ENCODE measurements around the gene CORIN. TPM values are rescaled to one million over a fixed set of nuclear protein-coding genes. Genes with fewer than 3 reads are reported as not detected.

Gene CORIN
- polyA plus RNA-seq, 3 donors: 0.01 TPM; not detected in 2

DNA sequence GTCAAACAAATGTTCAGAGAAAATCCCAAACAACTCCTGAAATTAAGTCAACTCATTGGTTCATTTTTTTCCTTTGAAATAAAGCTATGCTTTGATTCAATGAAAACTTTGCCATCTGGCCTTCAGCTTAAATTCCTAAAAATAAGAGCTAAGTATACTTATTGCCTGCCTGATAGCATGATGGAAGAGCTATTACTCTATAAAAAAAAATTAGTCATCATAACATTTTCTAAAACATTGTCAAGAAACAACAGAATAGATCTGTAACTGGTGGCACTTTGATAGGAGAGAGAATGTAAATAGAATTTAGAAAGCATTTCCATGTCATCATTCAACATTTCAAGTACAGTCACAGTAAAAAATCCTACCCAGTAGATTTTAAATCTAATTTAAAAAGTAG is 136.6 kb downstream of the CORIN start:
- Histone ChIP-seq H3K4me1 (ENCODE audit: control insufficient read depth in 1 of 2, insufficient read depth in 2 of 2, low read length in 2 of 2) (no peaks in the 10 kb centered on the region), H3K79me2 (ENCODE audit: insufficient read depth, low read length) (no peaks in the 10 kb centered on the region), H3K27ac (ENCODE audit: low read depth in 1 of 2, low read length in 2 of 2) (no peak overlapping the region), H3K36me3 (replicated peaks in 1 of 2; ENCODE audit: control insufficient read depth in 1 of 2, insufficient read depth in 2 of 2, low read length in 2 of 2) (no peaks in the 10 kb centered on the region), H2AFZ (ENCODE audit: insufficient read depth, low read depth, low read length, poor library complexity, severe bottlenecking) (no peak overlapping the region), H3K4me3 (replicated peaks in 1 of 3; ENCODE audit: low read depth in 2 of 3, low read length in 3 of 3) (no peak overlapping the region), H3K9me3 (replicated peaks in 1 of 2; ENCODE audit: control insufficient read depth in 1 of 2, insufficient read depth in 1 of 2, low read length in 2 of 2) (no peaks in the 10 kb centered on the region), H3K9ac (ENCODE audit: insufficient read depth, low read length, poor library complexity, severe bottlenecking) (no peak overlapping the region), H3K27me3 (ENCODE audit: control insufficient read depth in 2 of 2, insufficient read depth in 2 of 2, low read length in 2 of 2) (peaks cover 2 to 3% of the 10 kb centered on the region in 2 donors), H4K20me1 (ENCODE audit: insufficient read depth, low read length) (no peaks in the 10 kb centered on the region), H3K4me2 (replicated peaks; ENCODE audit: extremely low read depth, low read length, poor library complexity, severe bottlenecking) (no peak overlapping the region)
- H3K4me1 Mint-ChIP-seq: peaks cover 7% of the 10 kb centered on the region
- H3K4me3 Mint-ChIP-seq: no peak overlapping the region
- peaks cover 0 to 2% (median 0%) of the 10 kb centered on the region in 7 donors for H3K9me3 Mint-ChIP-seq
- no peak overlapping the region for H3K27ac Mint-ChIP-seq
- intact Hi-C loops (cut with micrococcal nuclease): no loop called here
- no peak for DNase-seq
- no peaks in the 10 kb centered on the region for H3K36me3 Mint-ChIP-seq
- H3K27me3 Mint-ChIP-seq (ENCODE audit: low read depth in 3 of 3): peaks cover 7 to 9% (median 7%) of the 10 kb centered on the region in 3 donors
- TF ChIP-seq, protein P1, sequence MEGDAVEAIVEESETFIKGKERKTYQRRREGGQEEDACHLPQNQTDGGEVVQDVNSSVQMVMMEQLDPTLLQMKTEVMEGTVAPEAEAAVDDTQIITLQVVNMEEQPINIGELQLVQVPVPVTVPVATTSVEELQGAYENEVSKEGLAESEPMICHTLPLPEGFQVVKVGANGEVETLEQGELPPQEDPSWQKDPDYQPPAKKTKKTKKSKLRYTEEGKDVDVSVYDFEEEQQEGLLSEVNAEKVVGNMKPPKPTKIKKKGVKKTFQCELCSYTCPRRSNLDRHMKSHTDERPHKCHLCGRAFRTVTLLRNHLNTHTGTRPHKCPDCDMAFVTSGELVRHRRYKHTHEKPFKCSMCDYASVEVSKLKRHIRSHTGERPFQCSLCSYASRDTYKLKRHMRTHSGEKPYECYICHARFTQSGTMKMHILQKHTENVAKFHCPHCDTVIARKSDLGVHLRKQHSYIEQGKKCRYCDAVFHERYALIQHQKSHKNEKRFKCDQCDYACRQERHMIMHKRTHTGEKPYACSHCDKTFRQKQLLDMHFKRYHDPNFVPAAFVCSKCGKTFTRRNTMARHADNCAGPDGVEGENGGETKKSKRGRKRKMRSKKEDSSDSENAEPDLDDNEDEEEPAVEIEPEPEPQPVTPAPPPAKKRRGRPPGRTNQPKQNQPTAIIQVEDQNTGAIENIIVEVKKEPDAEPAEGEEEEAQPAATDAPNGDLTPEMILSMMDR (IDR thresholded peaks at IDR 0.05): no peak

DNA sequence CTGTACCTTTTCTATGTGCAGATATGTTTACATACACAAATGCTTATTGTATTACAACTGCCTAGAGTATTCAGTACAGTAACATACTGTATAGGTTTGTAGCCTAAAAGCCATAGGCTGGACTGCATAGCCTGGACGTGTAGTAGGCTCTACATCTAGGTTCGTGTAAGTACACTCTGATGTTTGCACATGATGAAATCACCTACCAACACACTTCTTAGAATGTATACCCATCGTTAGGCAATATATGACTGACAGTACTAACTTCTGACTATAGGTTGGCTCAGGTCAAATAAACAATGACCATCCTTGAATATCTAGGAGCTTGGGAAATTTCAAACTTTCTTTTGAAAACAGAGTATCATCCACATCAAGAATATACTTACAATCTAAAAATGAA is 139.0 kb downstream of the CORIN start:
- peaks cover 6 to 7% (median 6%) of the 10 kb centered on the region in 3 donors for H3K27me3 Mint-ChIP-seq (ENCODE audit: low read depth in 3 of 3)
- no peaks in the 10 kb centered on the region for H3K79me2 ChIP-seq (ENCODE audit: insufficient read depth, low read length)
- peaks cover 0 to 2% (median 0%) of the 10 kb centered on the region in 7 donors for H3K9me3 Mint-ChIP-seq
- H3K4me1 Mint-ChIP-seq: no peaks in the 10 kb centered on the region
- H2AFZ ChIP-seq (ENCODE audit: insufficient read depth, low read depth, low read length, poor library complexity, severe bottlenecking): no peak overlapping the region
- no peak overlapping the region for H3K27ac Mint-ChIP-seq
- TF ChIP-seq, protein P1 (IDR thresholded peaks at IDR 0.05): no peak
- DNase-seq: no peak
- intact Hi-C loops (cut with micrococcal nuclease): no loop called here
- WGBS (ENCODE audit: insufficient coverage): no CpG with 5 or more reads among the region's 3 CpGs
- no peak overlapping the region for H3K4me3 ChIP-seq (replicated peaks in 1 of 3; ENCODE audit: low read depth in 2 of 3, low read length in 3 of 3)
- no peak overlapping the region for H3K4me3 Mint-ChIP-seq
- no peak overlapping the region for H3K27ac ChIP-seq (ENCODE audit: low read depth in 1 of 2, low read length in 2 of 2)
- peaks cover 0 to 4% of the 10 kb centered on the region in 2 donors for H3K27me3 ChIP-seq (ENCODE audit: control insufficient read depth in 2 of 2, insufficient read depth in 2 of 2, low read length in 2 of 2)
- H4K20me1 ChIP-seq (ENCODE audit: insufficient read depth, low read length): no peaks in the 10 kb centered on the region
- no peaks in the 10 kb centered on the region for H3K9me3 ChIP-seq (replicated peaks in 1 of 2; ENCODE audit: control insufficient read depth in 1 of 2, insufficient read depth in 1 of 2, low read length in 2 of 2)
- no peak overlapping the region for H3K4me2 ChIP-seq (replicated peaks; ENCODE audit: extremely low read depth, low read length, poor library complexity, severe bottlenecking)
- no peaks in the 10 kb centered on the region for H3K36me3 Mint-ChIP-seq
- H3K4me1 ChIP-seq (ENCODE audit: control insufficient read depth in 1 of 2, insufficient read depth in 2 of 2, low read length in 2 of 2): no peaks in the 10 kb centered on the region
- no peaks in the 10 kb centered on the region for H3K36me3 ChIP-seq (replicated peaks in 1 of 2; ENCODE audit: control insufficient read depth in 1 of 2, insufficient read depth in 2 of 2, low read length in 2 of 2)
- no peak overlapping the region for H3K9ac ChIP-seq (ENCODE audit: insufficient read depth, low read length, poor library complexity, severe bottlenecking)
